HCT116 (cell line): ENCODE data around the gene IGSF6. TPM values are rescaled to one million over a fixed set of nuclear protein-coding genes. Genes with fewer than 3 reads are reported as not detected.

Experiments used
- ATAC-seq: fragments of 200-7000 bp; cut with Tn5 transposase; 2 replicates; pipeline ENCODE4 v1.9.1; 2020; ENCODE audit warnings: mild to moderate bottlenecking, moderate library complexity
- BruUV-seq: library from RNA; stranded (reverse); fragments of 400-500 nt; replicated peaks from 2 replicates; lab custom pipeline; 2021; lab: Mats Ljungman, UMichigan
- CTCF ChIA-PET: fragments of 300-600 bp; sonication (Branson Sonifier 250); formaldehyde crosslinking; loops from one replicate; lab custom pipeline; 2021; ENCODE audit warnings: antibody characterized with exemption; lab: Charles Lee
- POLR2A ChIA-PET: fragments of 300-600, 350-600 bp; sonication (Branson Sonifier 250); formaldehyde crosslinking; loops from one replicate; lab custom pipeline; 2021; ENCODE audit warnings: antibody characterized with exemption; lab: Charles Lee
- RAD21 ChIA-PET, 2 experiments: fragments of 300-600 bp; sonication (Branson Sonifier 250); formaldehyde crosslinking; loops; one replicate each; lab custom pipeline; 2023; ENCODE audit warnings: low total read pairs in 2 of 2; ENCODE audit not compliant: uncharacterized antibody in 2 of 2, unreplicated experiment in 2 of 2, low non-redundant PET in 1 of 2; lab: Charles Lee
- DNase-seq: peaks from one replicate; pipeline ENCODE4 v3.0.0-alpha.2; 2010; ENCODE audit warnings: low read depth, low spot score
- H2AFZ ChIP-seq: fragments of 200-600 bp; shearing (Covaris generic), sonication (generic); 2 replicates; pipeline ENCODE4 v1.6.1; 2017; ENCODE audit warnings: low read depth, mixed run types, mixed read lengths, antibody characterized with exemption, low read length; ENCODE audit not compliant: poor library complexity, severe bottlenecking
- H3K27ac ChIP-seq: 2 replicates; pipeline ENCODE4 v1.5.1; 2012; ENCODE audit warnings: low read depth, low read length
- H3K27me3 ChIP-seq: fragments of 200-600 bp; sonication (generic); 2 replicates; pipeline ENCODE4 v1.6.1; 2016; ENCODE audit warnings: mixed run types, low read length, mixed read lengths; ENCODE audit not compliant: insufficient read depth
- H3K36me3 ChIP-seq, 2 experiments: fragments of 200-500 bp in 1 of 2; fragments of 200-600 bp in 1 of 2; sonication (Bioruptor generic) in 1 of 2; sonication (generic) in 1 of 2; 2 replicates each; pipeline versions ENCODE4 v1.5.1 to v1.6.1; 2014 to 2016; ENCODE audit warnings: low read length in 2 of 2, inconsistent platforms in 1 of 2, mixed read lengths in 1 of 2, mixed run types in 1 of 2; ENCODE audit not compliant: insufficient read depth in 2 of 2, control insufficient read depth in 1 of 2
- H3K4me1 ChIP-seq, 2 experiments: fragments of 200-600 bp in 1 of 2; sonication (generic) in 1 of 2; 2 replicates each; pipeline versions ENCODE4 v1.5.1 to v1.6.1; 2012 to 2017; ENCODE audit warnings: low read length in 2 of 2, inconsistent platforms in 1 of 2, mild to moderate bottlenecking in 1 of 2, mixed read lengths in 1 of 2, mixed run types in 1 of 2, moderate library complexity in 1 of 2; ENCODE audit not compliant: insufficient read depth in 2 of 2, control insufficient read depth in 1 of 2
- H3K4me2 ChIP-seq: fragments of 200-600 bp; sonication (generic); 2 replicates; pipeline ENCODE4 v1.6.1; 2017; ENCODE audit warnings: mixed run types, low read length, mixed read lengths
- H3K4me3 ChIP-seq, 2 experiments: fragments of 200-600 bp in 1 of 2; sonication (generic) in 1 of 2; replicated peaks in 1 of 2; 2 replicates each; pipeline ENCODE4 v1.5.1; 2011 to 2016; ENCODE audit warnings: low read length in 2 of 2, control low read depth in 1 of 2, low read depth in 1 of 2, mild to moderate bottlenecking in 1 of 2, mixed read lengths in 1 of 2, mixed run types in 1 of 2
- H3K79me2 ChIP-seq: fragments of 200-600 bp; sonication (generic); 2 replicates; pipeline ENCODE4 v1.6.1; 2017; ENCODE audit warnings: mild to moderate bottlenecking, mixed run types, low read length, moderate library complexity, mixed read lengths; ENCODE audit not compliant: insufficient read depth
- H3K9ac ChIP-seq: fragments of 200-600 bp; sonication (generic); 2 replicates; pipeline ENCODE4 v1.6.1; 2016; ENCODE audit warnings: low read length, mixed read lengths
- H3K9me2 ChIP-seq: fragments of 200-600 bp; sonication (generic), shearing (Covaris generic); 2 replicates; pipeline ENCODE4 v1.6.1; 2017; ENCODE audit warnings: mixed run types, mild to moderate bottlenecking, moderate library complexity; ENCODE audit not compliant: insufficient read depth
- H3K9me3 ChIP-seq, 2 experiments: fragments of 200-500 bp in 1 of 2; fragments of 200-600 bp in 1 of 2; sonication (Bioruptor generic) in 1 of 2; sonication (generic) in 1 of 2; 2 replicates each; pipeline ENCODE4 v1.6.1; 2014 to 2017; ENCODE audit warnings: low read length in 2 of 2, mixed read lengths in 2 of 2, inconsistent platforms in 1 of 2, low read depth in 1 of 2, mild to moderate bottlenecking in 1 of 2, mixed run types in 1 of 2, moderate library complexity in 1 of 2; ENCODE audit not compliant: control insufficient read depth in 1 of 2, insufficient read depth in 1 of 2
- H4K20me1 ChIP-seq: fragments of 200-600 bp; sonication (generic), shearing (Covaris generic); 2 replicates; pipeline ENCODE4 v1.6.1; 2017; ENCODE audit warnings: mixed run types, mild to moderate bottlenecking, moderate library complexity; ENCODE audit not compliant: insufficient read depth
- CEBPB ChIP-seq: IDR thresholded peaks from 2 replicates; pipeline ENCODE4 v1.6.1; 2012; ENCODE audit warnings: low read depth
- ELF1 ChIP-seq: IDR thresholded peaks from 2 replicates; pipeline ENCODE4 v1.6.1; 2012; ENCODE audit warnings: low read depth, borderline replicate concordance
- MAX ChIP-seq: IDR thresholded peaks from 2 replicates; pipeline ENCODE4 v1.6.1; 2012
- POLR2A ChIP-seq: IDR thresholded peaks from 2 replicates; pipeline ENCODE4 v1.7.0; 2011; ENCODE audit warnings: borderline replicate concordance; ENCODE audit not compliant: insufficient read depth, insufficient read length; ENCODE audit errors: extremely low read depth
- REST ChIP-seq: IDR thresholded peaks from 2 replicates; pipeline ENCODE4 v1.6.1; 2012; ENCODE audit warnings: low read depth
- SP1 ChIP-seq: IDR thresholded peaks from 2 replicates; pipeline ENCODE4 v1.6.1; 2012; ENCODE audit warnings: low read depth
- SRF ChIP-seq: IDR thresholded peaks from 2 replicates; pipeline ENCODE4 v1.6.1; 2012; ENCODE audit warnings: low read depth
- TCF7L2 ChIP-seq: IDR thresholded peaks from 2 replicates; pipeline ENCODE4 v1.7.0; 2011; ENCODE audit warnings: borderline replicate concordance, inconsistent platforms; ENCODE audit not compliant: insufficient read depth, insufficient read length; ENCODE audit errors: extremely low read depth
- ZBTB33 ChIP-seq: IDR thresholded peaks from 2 replicates; pipeline ENCODE4 v1.6.1; 2011; ENCODE audit warnings: mild to moderate bottlenecking, low read length, moderate library complexity; ENCODE audit not compliant: insufficient replicate concordance; ENCODE audit errors: extremely low read depth
- ZNF274 ChIP-seq: fragments of 200-500 bp; sonication (Bioruptor generic); IDR thresholded peaks from 2 replicates; pipeline ENCODE4 v1.6.1; 2014; ENCODE audit warnings: mild to moderate bottlenecking, low read depth, low read length, inconsistent platforms
- intact Hi-C: fragments of 100-400 bp; cut with micrococcal nuclease; formaldehyde crosslinking; loops from 2 replicates; pipeline ENCODE4 v1.10.0; 2022
- total RNA-seq: library from RNA; stranded (reverse); gene quantifications from one replicate; pipeline ENCODE4 v1.2.1, GENCODE V29; 2021; ENCODE audit not compliant: unreplicated experiment

IGSF6 gene
- total RNA-seq, 1 experiment from 2014 or later, result not detected

GRCh38 chr16:21613781-21614180 lies 38.6 kb downstream of the IGSF6 start (continued):
- no peak for TF ChIP-seq REST
- no peak for TF ChIP-seq MAX
- TF ChIP-seq SP1, result no peak
- TF ChIP-seq TCF7L2, result no peak
- no peak for TF ChIP-seq SRF
- no peak for TF ChIP-seq ELF1
- TF ChIP-seq, all 23 proteins: peak for 0

GRCh38 chr16:21613361-21613760 lies 39.0 kb downstream of the IGSF6 start:
- RAD21 ChIA-PET, result no interaction called here
- Histone ChIP-seq H3K4me1 (no peaks in the 10 kb centered on the region), H3K4me3 (no peak overlapping the region), H3K4me2 (no peak overlapping the region), H3K79me2 (peaks cover 39% of the 10 kb centered on the region), H3K9me2 (no peaks in the 10 kb centered on the region), H3K27ac (no peak overlapping the region), H3K9ac (no peak overlapping the region), H4K20me1 (no peaks in the 10 kb centered on the region), H3K9me3 (no peaks in the 10 kb centered on the region), H2AFZ (no peak overlapping the region), H3K36me3 (no peaks in the 10 kb centered on the region), H3K27me3 (no peaks in the 10 kb centered on the region)
- CTCF ChIA-PET, result no interaction called here
- ATAC-seq, result no peak
- TF ChIP-seq CEBPB, result no peak
- no peak for TF ChIP-seq REST
- TF ChIP-seq ZNF274, result no peak
- no peak for TF ChIP-seq ZBTB33
- no peak for TF ChIP-seq POLR2A
- intact Hi-C loops, result no loop called here
- no TSS peak for BruUV-seq
- POLR2A ChIA-PET, result no interaction called here
- no peak for DNase-seq
